GM12872 (cell line): ENCODE measurements around the gene NACA.

Experiments used
- TF ChIP-seq, protein P1 (sequence below): IDR thresholded peaks from 3 replicates; pipeline ENCODE4 v1.5.1; 2011; ENCODE audit warnings: low read depth, mild to moderate bottlenecking, low read length, moderate library complexity; ENCODE audit not compliant: insufficient read depth

NACA gene

DNA sequence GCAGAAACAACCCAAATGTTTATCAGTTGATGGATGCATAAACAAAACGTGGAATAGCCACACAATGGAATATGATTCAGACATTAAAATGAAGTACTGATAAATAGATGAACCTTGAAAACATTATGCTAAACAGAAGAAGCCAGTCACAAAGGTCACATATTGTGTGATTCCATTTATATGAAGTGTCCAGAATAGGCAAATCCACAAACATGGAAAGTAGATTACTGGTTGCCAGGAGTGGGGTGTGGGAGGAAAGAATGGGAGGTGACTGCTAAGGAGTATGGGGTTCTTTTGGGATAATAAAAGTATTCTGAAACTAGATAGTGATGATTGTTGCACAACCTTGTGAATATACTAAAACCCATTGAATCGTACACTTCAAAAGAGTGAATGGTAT lies 36.7 kb upstream of the NACA start:
- TF ChIP-seq, protein P1, sequence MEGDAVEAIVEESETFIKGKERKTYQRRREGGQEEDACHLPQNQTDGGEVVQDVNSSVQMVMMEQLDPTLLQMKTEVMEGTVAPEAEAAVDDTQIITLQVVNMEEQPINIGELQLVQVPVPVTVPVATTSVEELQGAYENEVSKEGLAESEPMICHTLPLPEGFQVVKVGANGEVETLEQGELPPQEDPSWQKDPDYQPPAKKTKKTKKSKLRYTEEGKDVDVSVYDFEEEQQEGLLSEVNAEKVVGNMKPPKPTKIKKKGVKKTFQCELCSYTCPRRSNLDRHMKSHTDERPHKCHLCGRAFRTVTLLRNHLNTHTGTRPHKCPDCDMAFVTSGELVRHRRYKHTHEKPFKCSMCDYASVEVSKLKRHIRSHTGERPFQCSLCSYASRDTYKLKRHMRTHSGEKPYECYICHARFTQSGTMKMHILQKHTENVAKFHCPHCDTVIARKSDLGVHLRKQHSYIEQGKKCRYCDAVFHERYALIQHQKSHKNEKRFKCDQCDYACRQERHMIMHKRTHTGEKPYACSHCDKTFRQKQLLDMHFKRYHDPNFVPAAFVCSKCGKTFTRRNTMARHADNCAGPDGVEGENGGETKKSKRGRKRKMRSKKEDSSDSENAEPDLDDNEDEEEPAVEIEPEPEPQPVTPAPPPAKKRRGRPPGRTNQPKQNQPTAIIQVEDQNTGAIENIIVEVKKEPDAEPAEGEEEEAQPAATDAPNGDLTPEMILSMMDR: no peak

DNA sequence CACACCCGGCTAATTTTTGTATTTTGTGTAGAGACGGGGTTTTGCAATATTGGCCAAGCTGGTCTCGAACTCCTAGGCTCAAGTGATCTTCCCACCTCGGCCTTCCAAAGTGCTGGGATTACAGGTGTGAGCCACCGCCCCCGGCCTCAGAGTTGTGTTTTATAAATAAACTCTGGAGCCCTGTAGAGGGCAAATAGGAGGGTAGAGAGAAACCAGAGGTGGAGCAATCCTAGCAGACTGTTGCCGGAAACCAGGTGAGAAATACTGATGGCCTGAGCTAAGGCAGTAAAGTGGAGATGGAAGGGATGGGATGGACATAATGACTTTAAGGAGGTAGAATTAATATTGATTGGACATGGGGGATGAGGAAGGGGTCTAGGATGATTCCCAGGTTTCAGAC lies 35.4 kb upstream of the NACA start:
- TF ChIP-seq, protein P1: no peak

DNA sequence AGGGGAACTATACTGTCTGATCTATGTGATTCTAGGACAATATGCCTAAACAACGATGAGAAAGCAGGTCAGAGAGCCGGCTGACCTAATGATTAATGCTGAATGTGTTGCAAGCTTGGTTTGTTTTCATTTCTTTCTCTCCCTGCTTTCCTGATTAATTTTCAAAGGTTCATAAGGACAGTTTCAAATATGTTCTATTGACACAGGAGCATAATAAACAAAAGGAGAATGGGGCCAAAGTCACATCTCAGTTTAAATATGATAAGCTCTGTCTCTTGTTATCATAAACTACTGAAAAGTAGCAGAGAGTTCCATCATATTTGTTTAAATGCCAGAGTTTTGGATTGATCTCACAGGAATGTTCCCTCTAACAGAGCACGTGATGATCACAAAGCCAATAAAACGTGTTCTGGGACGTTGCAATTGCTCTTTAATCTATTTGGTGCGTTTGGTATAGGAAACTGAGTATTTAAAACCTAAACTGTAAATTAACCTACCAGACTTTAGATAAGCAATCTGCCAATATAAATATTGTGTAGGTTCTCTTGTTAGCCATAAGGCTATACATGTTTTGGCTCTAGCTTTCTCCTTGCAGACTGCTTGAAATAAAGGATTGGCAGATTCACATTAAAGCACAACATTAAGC lies 34.3 kb upstream of the NACA start:
- TF ChIP-seq, protein P1: no peak

DNA sequence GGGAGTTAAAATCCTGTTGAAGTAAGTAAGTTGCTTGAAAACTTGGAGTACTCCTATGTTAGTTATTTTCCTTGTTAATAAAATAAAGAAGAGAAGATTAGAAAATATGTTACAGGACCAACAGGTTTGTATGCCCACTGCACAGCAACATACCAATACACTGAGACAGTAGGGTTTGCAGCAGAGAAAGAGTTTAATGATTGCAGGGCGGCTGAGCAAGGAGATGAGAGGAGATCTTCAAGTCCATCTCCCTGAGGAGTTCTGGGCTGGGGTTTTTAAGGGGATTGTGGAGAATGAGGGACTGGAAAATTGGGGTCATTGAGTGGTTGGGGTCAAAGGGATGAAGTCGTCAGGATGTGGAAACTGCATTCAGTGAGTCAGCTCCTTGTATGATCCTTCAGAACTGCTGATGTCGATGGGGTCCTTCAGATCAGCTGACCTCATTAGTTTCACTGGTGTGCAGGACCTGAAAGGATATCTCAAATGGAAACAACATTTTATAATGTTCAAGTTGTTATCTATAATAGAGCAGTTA lies 33.7 kb upstream of the NACA start:
- TF ChIP-seq, protein P1: no peak

GRCh38 chr12:56753566-56753965 lies 28.5 kb upstream of the NACA start:
- TF ChIP-seq, protein P1: no peak

GRCh38 chr12:56751712-56752598 lies 26.9 kb upstream of the NACA start, which contains the start of gene PRIM1:
Gene PRIM1, minus strand, starts transcription at chr12:56752323. Its CDS starts 25 bp downstream, at chr12:56752298.
- TF ChIP-seq, protein P1: no peak

GRCh38 chr12:56749853-56750252 lies 24.8 kb upstream of the NACA start:
- TF ChIP-seq, protein P1: no peak
